Osteoblast (primary cell): ENCODE data around the gene MAPK10. TPM values are rescaled to one million over a fixed set of nuclear protein-coding genes. Genes with fewer than 3 reads are reported as not detected.

Experiments used
- DNase-seq: peaks from one replicate; pipeline ENCODE4 v3.0.0; 2011; ENCODE audit warnings: low spot score, mixed read lengths; ENCODE audit not compliant: insufficient read length; ENCODE audit errors: missing footprints
- H2AFZ ChIP-seq: 2 replicates; pipeline ENCODE4 v1.6.0; 2011; ENCODE audit warnings: mild to moderate bottlenecking, low read length
- H3K27ac ChIP-seq: 2 replicates; pipeline ENCODE4 v1.5.1; 2011; ENCODE audit warnings: mild to moderate bottlenecking, low read depth, low read length, moderate library complexity
- H3K27me3 ChIP-seq: 2 replicates; pipeline ENCODE4 v1.6.0; 2012; ENCODE audit warnings: mild to moderate bottlenecking, control low read depth, inconsistent platforms, low read length, moderate library complexity; ENCODE audit not compliant: insufficient read depth
- H3K36me3 ChIP-seq: 2 replicates; pipeline ENCODE4 v1.5.1; 2011; ENCODE audit warnings: mild to moderate bottlenecking, low read length, control low read depth, moderate library complexity; ENCODE audit not compliant: insufficient read depth
- H3K4me1 ChIP-seq: 2 replicates; pipeline ENCODE4 v1.5.1; 2011; ENCODE audit warnings: mild to moderate bottlenecking, low read length, control low read depth, moderate library complexity; ENCODE audit not compliant: insufficient read depth
- H3K4me2 ChIP-seq: 2 replicates; pipeline ENCODE4 v1.6.0; 2011; ENCODE audit warnings: mild to moderate bottlenecking, low read length; ENCODE audit not compliant: insufficient read depth
- H3K4me3 ChIP-seq: fragments of 200-600 bp; sonication (generic); 3 replicates; pipeline ENCODE4 v1.5.1; 2012; ENCODE audit warnings: mild to moderate bottlenecking, low read length, inconsistent platforms; ENCODE audit not compliant: insufficient read depth
- H3K79me2 ChIP-seq: 2 replicates; pipeline ENCODE4 v1.6.0; 2012; ENCODE audit warnings: mild to moderate bottlenecking, low read length, control low read depth, inconsistent platforms; ENCODE audit not compliant: insufficient read depth
- H3K9me3 ChIP-seq: 2 replicates; pipeline ENCODE4 v1.5.1; 2011; ENCODE audit warnings: low read depth, low read length, control low read depth
- H4K20me1 ChIP-seq: 2 replicates; pipeline ENCODE4 v1.6.0; 2012; ENCODE audit warnings: mild to moderate bottlenecking, low read length, control low read depth; ENCODE audit not compliant: insufficient read depth
- total RNA-seq: library from RNA; depleted of rRNA; stranded (reverse); fragments of >200 nt; gene quantifications from 2 replicates; pipeline ENCODE4 v1.2.3, GENCODE V29; 2012
- TF ChIP-seq, protein P1 (sequence below): IDR thresholded peaks from 2 replicates; pipeline ENCODE4 v1.5.1; 2011; ENCODE audit warnings: mild to moderate bottlenecking, low read depth, low read length, moderate library complexity; ENCODE audit errors: extremely low read depth

MAPK10 gene
- total RNA-seq, 1 donor, result 13.0 TPM

DNA sequence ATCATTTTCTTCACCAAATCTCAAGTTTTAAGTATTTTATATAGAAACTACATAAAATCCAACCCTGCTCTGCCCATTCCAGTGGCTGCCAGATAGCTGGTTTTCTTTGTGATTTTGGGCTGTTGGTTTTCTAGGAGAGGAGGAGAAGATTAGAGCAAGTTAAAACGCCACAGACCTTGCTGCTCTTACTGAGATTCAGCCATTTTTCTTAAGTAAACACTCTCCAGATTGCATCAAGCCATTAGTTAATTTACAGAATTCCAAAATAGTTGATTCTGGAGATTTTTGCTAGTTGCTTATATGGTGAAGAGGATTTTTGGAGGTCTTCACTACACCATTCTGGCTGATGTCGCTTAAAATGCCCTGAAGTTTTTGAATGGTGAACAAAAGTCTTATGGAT lies 366.2 kb downstream of the MAPK10 start:
- Histone ChIP-seq H3K79me2 (no peaks in the 10 kb centered on the region), H4K20me1 (no peaks in the 10 kb centered on the region), H2AFZ (no peak overlapping the region), H3K4me2 (no peak overlapping the region), H3K27ac (no peak overlapping the region), H3K4me3 (no peak overlapping the region), H3K4me1 (no peaks in the 10 kb centered on the region), H3K9me3 (no peaks in the 10 kb centered on the region), H3K27me3 (no peaks in the 10 kb centered on the region), H3K36me3 (peaks cover 9% of the 10 kb centered on the region)
- TF ChIP-seq, protein P1, sequence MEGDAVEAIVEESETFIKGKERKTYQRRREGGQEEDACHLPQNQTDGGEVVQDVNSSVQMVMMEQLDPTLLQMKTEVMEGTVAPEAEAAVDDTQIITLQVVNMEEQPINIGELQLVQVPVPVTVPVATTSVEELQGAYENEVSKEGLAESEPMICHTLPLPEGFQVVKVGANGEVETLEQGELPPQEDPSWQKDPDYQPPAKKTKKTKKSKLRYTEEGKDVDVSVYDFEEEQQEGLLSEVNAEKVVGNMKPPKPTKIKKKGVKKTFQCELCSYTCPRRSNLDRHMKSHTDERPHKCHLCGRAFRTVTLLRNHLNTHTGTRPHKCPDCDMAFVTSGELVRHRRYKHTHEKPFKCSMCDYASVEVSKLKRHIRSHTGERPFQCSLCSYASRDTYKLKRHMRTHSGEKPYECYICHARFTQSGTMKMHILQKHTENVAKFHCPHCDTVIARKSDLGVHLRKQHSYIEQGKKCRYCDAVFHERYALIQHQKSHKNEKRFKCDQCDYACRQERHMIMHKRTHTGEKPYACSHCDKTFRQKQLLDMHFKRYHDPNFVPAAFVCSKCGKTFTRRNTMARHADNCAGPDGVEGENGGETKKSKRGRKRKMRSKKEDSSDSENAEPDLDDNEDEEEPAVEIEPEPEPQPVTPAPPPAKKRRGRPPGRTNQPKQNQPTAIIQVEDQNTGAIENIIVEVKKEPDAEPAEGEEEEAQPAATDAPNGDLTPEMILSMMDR, result no peak
- no peak for DNase-seq

DNA sequence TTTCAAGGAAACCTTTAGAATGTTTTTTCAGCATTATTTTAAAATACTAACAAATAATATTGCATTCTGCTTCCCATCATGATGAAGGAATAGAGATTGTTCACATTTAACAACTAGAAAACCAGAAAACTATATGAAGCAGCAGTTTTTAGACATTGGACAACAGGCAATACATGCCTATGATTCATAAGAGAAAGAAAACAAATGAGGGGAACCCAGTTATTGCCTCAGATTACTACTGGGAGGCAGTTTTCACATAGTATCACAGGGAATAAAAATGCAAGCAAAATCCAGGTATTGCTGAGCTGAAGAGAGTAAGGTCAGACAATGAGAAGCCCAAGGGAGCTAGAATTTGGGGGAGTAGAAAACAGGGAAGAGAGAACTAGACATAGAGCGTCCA lies 373.6 kb downstream of the MAPK10 start:
- TF ChIP-seq, protein P1, result no peak
- Histone ChIP-seq H2AFZ (no peak overlapping the region), H3K4me1 (no peaks in the 10 kb centered on the region), H3K27ac (no peak overlapping the region), H3K4me2 (no peak overlapping the region), H3K4me3 (no peak overlapping the region), H3K36me3 (no peaks in the 10 kb centered on the region), H3K9me3 (no peaks in the 10 kb centered on the region), H3K27me3 (no peaks in the 10 kb centered on the region), H3K79me2 (no peaks in the 10 kb centered on the region), H4K20me1 (no peaks in the 10 kb centered on the region)
- DNase-seq, result peak; percentile 58

DNA sequence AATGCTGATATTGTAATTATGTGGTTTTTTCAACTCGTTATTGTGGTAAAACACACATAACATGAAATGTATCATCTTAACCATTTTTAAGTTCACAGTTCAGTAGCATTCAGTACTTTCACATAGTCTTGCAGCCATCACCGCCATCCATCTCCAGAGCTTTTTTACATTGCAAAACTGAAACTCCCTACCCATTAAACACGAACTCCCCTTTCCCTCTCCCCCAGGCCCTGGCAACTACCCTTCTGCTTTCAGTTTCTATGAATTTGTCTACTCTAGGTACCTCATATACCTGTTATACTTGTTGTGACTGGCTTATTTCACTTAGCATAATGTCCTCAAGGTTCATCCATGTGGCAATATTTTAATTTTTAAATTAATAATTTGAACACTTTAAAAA lies 380.6 kb downstream of the MAPK10 start:
- Histone ChIP-seq H2AFZ (no peak overlapping the region), H3K79me2 (no peaks in the 10 kb centered on the region), H3K4me2 (no peak overlapping the region), H3K9me3 (no peaks in the 10 kb centered on the region), H3K4me3 (no peak overlapping the region), H3K27me3 (no peaks in the 10 kb centered on the region), H3K27ac (no peak overlapping the region), H3K36me3 (no peaks in the 10 kb centered on the region), H4K20me1 (no peaks in the 10 kb centered on the region), H3K4me1 (no peaks in the 10 kb centered on the region)
- DNase-seq, result no peak
- TF ChIP-seq, protein P1, result no peak

DNA sequence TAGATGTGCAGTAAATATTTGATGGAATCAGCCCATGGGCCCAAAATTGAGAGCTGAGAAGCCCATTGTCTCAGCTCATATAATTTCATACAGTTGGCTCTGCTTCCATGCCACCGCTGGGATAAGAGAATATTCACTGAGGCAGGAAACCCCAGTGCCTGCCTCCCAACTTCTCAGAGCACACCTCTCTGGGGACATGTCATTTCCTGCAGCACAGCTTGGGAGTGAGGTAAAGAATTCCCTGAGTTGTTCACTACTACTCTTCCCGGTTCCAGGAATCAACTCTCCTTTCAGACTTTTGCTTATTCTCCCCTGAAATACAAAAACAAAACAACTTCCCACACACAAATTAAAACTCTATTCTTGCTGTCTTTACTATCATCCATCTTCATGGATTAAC lies 389.3 kb downstream of the MAPK10 start:
- Histone ChIP-seq H3K9me3 (no peaks in the 10 kb centered on the region), H3K4me1 (peaks cover 45% of the 10 kb centered on the region), H2AFZ (no peak overlapping the region), H3K79me2 (no peaks in the 10 kb centered on the region), H3K36me3 (no peaks in the 10 kb centered on the region), H4K20me1 (no peaks in the 10 kb centered on the region), H3K4me3 (no peak overlapping the region), H3K4me2 (no peak overlapping the region), H3K27ac (no peak overlapping the region), H3K27me3 (no peaks in the 10 kb centered on the region)
- no peak for DNase-seq
- TF ChIP-seq, protein P1, result no peak
